HepG2 (cell line): ENCODE measurements around the gene WDR27. TPM values are rescaled to one million over a fixed set of nuclear protein-coding genes. Genes with fewer than 3 reads are reported as not detected.

ENCODE experiments used
- ATAC-seq: fragments of 200-7000 bp; cut with Tn5 transposase; 3 replicates; pipeline ENCODE4 v1.9.1; 2020; ENCODE audit warnings: mild to moderate bottlenecking, moderate library complexity
- BruUV-seq: library from RNA; stranded (reverse); fragments of 400-500 nt; replicated peaks from 2 replicates; lab custom pipeline; 2021; lab: Mats Ljungman, UMichigan
- CTCF ChIA-PET: fragments of 300-600 bp; formaldehyde crosslinking; extraction: SDS; loops from one replicate; lab custom pipeline; 2021; ENCODE audit warnings: low total read pairs, inconsistent platforms, low intra/inter-chr PET ratio; lab: Yijun Ruan, JAX
- POLR2A ChIA-PET: fragments of 350-600 bp; sonication (Branson Sonifier 250); formaldehyde crosslinking; loops from one replicate; lab custom pipeline; 2020; ENCODE audit warnings: antibody characterized with exemption, inconsistent platforms; lab: Yijun Ruan, JAX
- DNase-seq: peaks from one replicate; pipeline ENCODE4 v3.0.0-alpha.2; 2015; ENCODE audit warnings: low spot score
- FAIRE-seq: peaks from 3 replicates; lab custom pipeline; 2011; peaks lifted over from hg19 to GRCh38; lab: Jason Lieb, UNC
- H2AFZ ChIP-seq: one replicate; pipeline ENCODE4 v1.6.1; 2011; ENCODE audit warnings: low read length, inconsistent platforms
- H3K27ac ChIP-seq: fragments of 300-600 bp; 3 replicates; pipeline ENCODE4 v1.8.0; 2011; ENCODE audit warnings: mixed run types, mild to moderate bottlenecking, mixed read lengths, low read length, inconsistent platforms; ENCODE audit not compliant: insufficient read depth; ENCODE audit errors: extremely low read length
- H3K27me3 ChIP-seq, 2 experiments: fragments of 200-600 bp in 1 of 2; 2 replicates in 1 of 2; 3 replicates in 1 of 2; pipeline versions ENCODE4 v1.6.0 to v1.8.0; 2011; ENCODE audit warnings: low read length in 2 of 2, mild to moderate bottlenecking in 2 of 2, moderate library complexity in 2 of 2, inconsistent platforms in 1 of 2; ENCODE audit not compliant: insufficient read depth in 2 of 2, control insufficient read depth in 1 of 2
- H3K36me3 ChIP-seq, 2 experiments: fragments of 200-600 bp in 1 of 2; replicated peaks in 1 of 2; 2 replicates in 1 of 2; 3 replicates in 1 of 2; pipeline versions ENCODE4 v1.5.1 to v1.8.0; 2011; ENCODE audit warnings: low read length in 2 of 2, inconsistent platforms in 1 of 2; ENCODE audit not compliant: insufficient read depth in 2 of 2, control insufficient read depth in 1 of 2
- H3K4me1 ChIP-seq: 2 replicates; pipeline ENCODE4 v1.5.1; 2012; ENCODE audit warnings: low read length, inconsistent platforms; ENCODE audit not compliant: insufficient read depth
- H3K4me2 ChIP-seq: 2 replicates; pipeline ENCODE4 v1.6.0; 2011; ENCODE audit warnings: low read depth, low read length, inconsistent platforms
- H3K4me3 ChIP-seq, 3 experiments: fragments of 200-600 bp in 1 of 3; sonication (generic), shearing (Covaris generic) in 1 of 3; replicated peaks in 1 of 3; 2 replicates each; pipeline ENCODE4 v1.5.1; 2011 to 2016; ENCODE audit warnings: low read length in 3 of 3, inconsistent platforms in 2 of 3, low read depth in 2 of 3, mild to moderate bottlenecking in 2 of 3, control low read depth in 1 of 3, mixed read lengths in 1 of 3; ENCODE audit not compliant: insufficient read depth in 1 of 3
- H3K79me2 ChIP-seq: one replicate; pipeline ENCODE4 v1.6.1; 2011; ENCODE audit warnings: low read length, inconsistent platforms; ENCODE audit not compliant: insufficient read depth
- H3K9ac ChIP-seq: 2 replicates; pipeline ENCODE4 v1.6.0; 2011; ENCODE audit warnings: mild to moderate bottlenecking, low read depth, low read length, inconsistent platforms; ENCODE audit not compliant: insufficient read depth
- H3K9me3 ChIP-seq: 2 replicates; pipeline ENCODE4 v1.5.1; 2012; ENCODE audit warnings: mild to moderate bottlenecking, low read length
- H4K20me1 ChIP-seq: 2 replicates; pipeline ENCODE4 v1.6.0; 2011; ENCODE audit warnings: inconsistent platforms, mild to moderate bottlenecking, low read length, moderate library complexity; ENCODE audit not compliant: insufficient read depth
- CHD4 ChIP-seq: fragments of 200-600 bp; sonication (generic); IDR thresholded peaks from 2 replicates; pipeline ENCODE4 v1.7.0; 2017; ENCODE audit warnings: mild to moderate bottlenecking, low read length, borderline replicate concordance
- FOSL1 ChIP-seq: sonication (generic); formaldehyde crosslinking; IDR thresholded peaks from 2 replicates; pipeline ENCODE4 v1.9.0; 2021; ENCODE audit warnings: missing genetic modification reagents, borderline replicate concordance
- HDAC6 ChIP-seq: fragments of 200-600 bp; sonication (generic); IDR thresholded peaks from 2 replicates; pipeline ENCODE4 v1.7.0; 2017; ENCODE audit warnings: mild to moderate bottlenecking, antibody characterized with exemption, low read length, low read depth
- KAT2B ChIP-seq: fragments of 150-350 bp; IDR thresholded peaks from 2 replicates; pipeline ENCODE4 v1.6.1; 2014; ENCODE audit warnings: low read depth, low read length, borderline replicate concordance
- KDM3A ChIP-seq: IDR thresholded peaks from 2 replicates; pipeline ENCODE4 v1.6.1; 2018; ENCODE audit warnings: low read depth, missing compliant biosample characterization
- KLF12 ChIP-seq: sonication (generic); formaldehyde crosslinking; IDR thresholded peaks from 2 replicates; pipeline ENCODE4 v1.4.0; 2020; ENCODE audit warnings: missing genetic modification reagents, borderline replicate concordance
- MED13 ChIP-seq: sonication (generic); formaldehyde crosslinking; IDR thresholded peaks from 2 replicates; pipeline ENCODE4 v1.5.0; 2020; ENCODE audit warnings: missing genetic modification reagents
- NR2F2 ChIP-seq: IDR thresholded peaks from 2 replicates; pipeline ENCODE4 v1.6.1; 2012; ENCODE audit warnings: low read depth, inconsistent platforms, borderline replicate concordance
- REXO4 ChIP-seq: sonication (generic); formaldehyde crosslinking; IDR thresholded peaks from 2 replicates; pipeline ENCODE4 v1.8.0; 2022; ENCODE audit warnings: missing genetic modification reagents, mild to moderate bottlenecking, borderline replicate concordance
- ZFP62 ChIP-seq: sonication (generic); formaldehyde crosslinking; IDR thresholded peaks from 2 replicates; pipeline ENCODE4 v1.4.0; 2020; ENCODE audit warnings: missing genetic modification reagents
- ZNF138 ChIP-seq: sonication (generic); formaldehyde crosslinking; IDR thresholded peaks from 2 replicates; pipeline ENCODE4 v1.5.0; 2020; ENCODE audit warnings: mild to moderate bottlenecking, low read depth, missing genetic modification reagents
- ZNF224 ChIP-seq: sonication (generic); formaldehyde crosslinking; IDR thresholded peaks from 2 replicates; pipeline ENCODE4 v1.5.0; 2020; ENCODE audit warnings: mild to moderate bottlenecking, missing genetic modification reagents
- ZNF335 ChIP-seq: sonication (generic); formaldehyde crosslinking; IDR thresholded peaks from 2 replicates; pipeline ENCODE4 v1.4.0; 2020; ENCODE audit warnings: missing genetic modification reagents
- ZNF367 ChIP-seq: sonication (generic); formaldehyde crosslinking; IDR thresholded peaks from 2 replicates; pipeline ENCODE4 v1.4.0; 2020; ENCODE audit warnings: missing genetic modification reagents, borderline replicate concordance
- ZNF652 ChIP-seq: IDR thresholded peaks from 2 replicates; pipeline ENCODE4 v1.6.1; 2016; ENCODE audit warnings: low read depth, borderline replicate concordance
- WGBS: methylation state at CpG from one replicate; pipeline ENCODE4 v1.1.6; 2017; ENCODE audit warnings: low lambda C conversion rate; 5-methylcytosine and 5-hydroxymethylcytosine counted together
- in situ Hi-C: cut with HindIII; loops from 2 replicates; pipeline ENCODE4 v1.10.0; 2017; ENCODE audit warnings: low pct_unique_long_range_greater_than_20kb; ENCODE audit not compliant: extremely low pct_ligation_motif_present
- intact Hi-C: fragments of 100-400 bp; cut with micrococcal nuclease; formaldehyde crosslinking; loops from one replicate; pipeline ENCODE4 v1.10.0; 2022; ENCODE audit not compliant: unreplicated experiment
- polyA plus RNA-seq, 8 experiments: library from polyadenylated mRNA; depleted of rRNA in 3 of 8; stranded (reverse) in 7 of 8; unstranded in 1 of 8; fragments of >200 nt; fragmentation: Illumina TruSeq in 4 of 8; extraction: Trizol in 4 of 8; gene quantifications; 2 replicates each; pipeline versions ENCODE4 v1.2.1 to v1.2.3, GENCODE V29; 2011 to 2016; ENCODE audit warnings: low read depth in 4 of 8, missing spikeins in 1 of 8, mixed read lengths in 1 of 8; ENCODE audit not compliant: insufficient read depth in 1 of 8
- total RNA-seq, 5 experiments: library from RNA; depleted of rRNA; stranded (reverse); fragments of >200 nt; fragmentation: Illumina TruSeq; extraction: Trizol; gene quantifications; 2 replicates each; pipeline ENCODE4 v1.2.3, GENCODE V29; 2016; ENCODE audit warnings: low read depth in 1 of 5
- TF ChIP-seq, protein P1 (sequence below): sonication (generic); formaldehyde crosslinking; IDR thresholded peaks from 2 replicates; pipeline ENCODE4 v1.4.0; 2020; ENCODE audit warnings: low read depth, mild to moderate bottlenecking, missing genetic modification reagents
- TF ChIP-seq, protein P2 (sequence below): sonication (generic); formaldehyde crosslinking; IDR thresholded peaks from 2 replicates; pipeline ENCODE4 v1.4.0; 2020; ENCODE audit warnings: missing genetic modification reagents, borderline replicate concordance

The WDR27 gene
- total and polyA plus RNA-seq, 2 of the 13 experiments (the other 11 are each of a cell fraction or from before 2014, with no cell fraction given) = 34.1 to 80.3 TPM

DNA sequence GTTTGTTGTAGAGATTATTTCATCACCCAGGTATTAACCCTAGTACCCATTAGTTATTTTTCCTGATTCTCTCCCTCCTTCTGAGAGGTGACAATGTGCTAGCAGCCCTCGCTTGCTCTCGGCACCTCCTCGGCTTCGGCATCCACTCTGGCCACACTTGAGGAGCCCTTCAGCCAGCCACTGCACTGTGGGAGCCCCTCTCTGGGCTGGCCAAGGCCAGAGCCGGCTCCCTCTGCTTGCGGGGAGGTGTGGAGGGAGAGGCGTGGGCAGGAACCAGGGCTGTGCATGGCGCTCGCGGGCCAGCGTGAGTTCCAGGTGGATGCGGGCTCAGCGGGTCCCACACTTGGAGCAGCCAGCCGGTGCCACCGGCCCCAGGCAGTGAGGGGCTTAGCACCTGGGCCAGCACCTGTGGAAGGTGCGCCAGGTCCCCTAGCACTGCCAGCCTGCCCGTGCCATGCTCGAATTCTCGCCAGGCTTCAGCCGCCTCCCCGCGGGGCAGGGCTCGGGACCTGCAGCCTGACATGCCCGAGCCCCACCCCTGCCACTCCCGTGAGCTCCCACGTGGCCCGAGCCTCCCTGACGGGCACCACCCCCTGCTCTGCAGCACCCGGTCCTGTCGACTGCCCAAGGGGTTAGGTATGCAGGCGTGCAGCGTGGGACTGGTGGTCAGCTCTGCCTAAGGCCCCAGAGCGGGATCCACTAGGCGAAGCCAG lies 221.9 kb downstream of the WDR27 start (continued):
- TF ChIP-seq ZNF335 (no peak), ZNF138 (CRISPR knock-in tag) (no peak), ZFP62 (no peak), NR2F2 (no peak), FOSL1 (CRISPR knock-in tag) (no peak), MED13 (CRISPR knock-in tag) (no peak)

DNA sequence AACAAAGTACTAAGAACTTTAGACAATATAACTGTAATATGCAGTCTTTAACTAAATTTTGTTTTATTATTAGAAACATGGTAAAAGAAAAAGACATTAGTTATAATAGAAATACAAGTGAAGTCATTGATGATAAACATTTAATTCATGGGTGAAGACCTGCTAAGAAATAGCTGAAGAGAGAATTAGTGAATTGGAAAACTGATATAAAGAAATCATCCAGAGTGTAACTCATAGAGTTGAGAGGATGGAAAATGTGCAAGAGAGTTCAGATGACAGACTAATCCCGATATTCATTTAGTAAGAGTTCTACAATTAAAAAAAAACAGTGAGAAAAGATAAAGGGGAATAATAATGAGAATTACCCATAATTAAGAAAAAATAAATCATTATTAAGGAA lies 227.5 kb downstream of the WDR27 start:
- no peak for DNase-seq
- 56% methylated on average over 1 of the region's 1 CpG for WGBS
- intact Hi-C loops = no loop called here

DNA sequence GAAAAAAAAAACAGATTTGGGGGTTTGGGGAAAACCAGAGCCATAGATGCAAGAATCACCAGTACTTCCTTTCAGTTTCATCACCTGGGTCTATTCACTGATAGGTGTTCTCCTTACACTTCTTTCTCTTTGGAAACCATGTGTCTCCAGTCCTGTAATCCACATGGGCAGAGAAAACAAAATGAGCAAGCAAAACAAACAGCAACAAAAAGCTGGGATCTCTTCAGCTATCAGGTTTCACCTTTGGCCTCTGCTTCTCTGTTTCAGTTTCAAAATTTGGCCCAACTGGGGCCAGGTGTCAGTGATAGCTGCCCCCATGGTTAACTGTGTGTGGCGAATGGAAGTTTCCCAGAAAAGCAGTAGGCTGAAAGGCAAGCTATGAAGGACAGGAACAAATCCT lies 228.2 kb downstream of the WDR27 start:
- no TSS peak for BruUV-seq
- Histone ChIP-seq H3K79me2 (no peaks in the 10 kb centered on the region), H4K20me1 (no peaks in the 10 kb centered on the region), H3K27me3 (no peaks in the 10 kb centered on the region), H3K9me3 (peaks cover 38% of the 10 kb centered on the region), H3K9ac (no peak overlapping the region), H3K27ac (no peak overlapping the region), H2AFZ (no peak overlapping the region), H3K4me3 (no peak overlapping the region), H3K4me2 (no peak overlapping the region), H3K36me3 (no peaks in the 10 kb centered on the region), H3K4me1 (0 out of 2 replicates have a peak, but pooled peaks cover 5% of the 10 kb centered on the region)
- DNase-seq (no peak), FAIRE-seq (no peak)
- CTCF ChIA-PET = no interaction called here
- in situ Hi-C loops = no loop called here
- intact Hi-C loops = no loop called here
- POLR2A ChIA-PET = no interaction called here
- WGBS = 85% methylated on average over 1 of the region's 1 CpG
- no peak for TF ChIP-seq HDAC6
- TF ChIP-seq KAT2B = no peak
- no peak for TF ChIP-seq KDM3A
- no peak for TF ChIP-seq KLF12 (CRISPR knock-in tag)
- TF ChIP-seq, protein P1, sequence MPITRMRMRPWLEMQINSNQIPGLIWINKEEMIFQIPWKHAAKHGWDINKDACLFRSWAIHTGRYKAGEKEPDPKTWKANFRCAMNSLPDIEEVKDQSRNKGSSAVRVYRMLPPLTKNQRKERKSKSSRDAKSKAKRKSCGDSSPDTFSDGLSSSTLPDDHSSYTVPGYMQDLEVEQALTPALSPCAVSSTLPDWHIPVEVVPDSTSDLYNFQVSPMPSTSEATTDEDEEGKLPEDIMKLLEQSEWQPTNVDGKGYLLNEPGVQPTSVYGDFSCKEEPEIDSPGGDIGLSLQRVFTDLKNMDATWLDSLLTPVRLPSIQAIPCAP (CRISPR knock-in tag) = no peak
- TF ChIP-seq REXO4 (CRISPR knock-in tag) = no peak
- TF ChIP-seq, protein P2, sequence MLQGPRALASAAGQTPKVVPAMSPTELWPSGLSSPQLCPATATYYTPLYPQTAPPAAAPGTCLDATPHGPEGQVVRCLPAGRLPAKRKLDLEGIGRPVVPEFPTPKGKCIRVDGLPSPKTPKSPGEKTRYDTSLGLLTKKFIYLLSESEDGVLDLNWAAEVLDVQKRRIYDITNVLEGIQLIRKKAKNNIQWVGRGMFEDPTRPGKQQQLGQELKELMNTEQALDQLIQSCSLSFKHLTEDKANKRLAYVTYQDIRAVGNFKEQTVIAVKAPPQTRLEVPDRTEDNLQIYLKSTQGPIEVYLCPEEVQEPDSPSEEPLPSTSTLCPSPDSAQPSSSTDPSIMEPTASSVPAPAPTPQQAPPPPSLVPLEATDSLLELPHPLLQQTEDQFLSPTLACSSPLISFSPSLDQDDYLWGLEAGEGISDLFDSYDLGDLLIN (CRISPR knock-in tag) = no peak
- TF ChIP-seq ZNF224 (CRISPR knock-in tag) = no peak
- TF ChIP-seq ZNF367 = no peak
- TF ChIP-seq, all 625 proteins: peak for 0
- no peak for ATAC-seq

More for the DNA sequence above, 227.5 kb downstream of the WDR27 start:
- Histone ChIP-seq H4K20me1 (no peaks in the 10 kb centered on the region), H2AFZ (no peak overlapping the region), H3K4me2 (no peak overlapping the region), H3K9ac (no peak overlapping the region), H3K27me3 (no peaks in the 10 kb centered on the region), H3K4me1 (0 out of 2 replicates have a peak, but pooled peaks cover under 1% of the 10 kb centered on the region)
- in situ Hi-C loops = no loop called here
- BruUV-seq = no TSS peak
- ChIA-PET CTCF (no interaction called here), POLR2A (no interaction called here)
- no peak for ATAC-seq
- TF ChIP-seq ZNF652 (CRISPR knock-in tag) (no peak), CHD4 (0 out of 2 replicates have a peak, but pooled peaks have one; percentile 38)
- TF ChIP-seq, all 625 proteins: peak for 1
- Histone ChIP-seq H3K4me3 (no peak overlapping the region), H3K9me3 (peaks cover 42% of the 10 kb centered on the region), H3K36me3 (no peaks in the 10 kb centered on the region), H3K27ac (no peak overlapping the region), H3K79me2 (no peaks in the 10 kb centered on the region)
- no peak for FAIRE-seq
